Thymus (tissue), 11 donors: Measurements from ENCODE around the gene ARHGEF39. TPM values are rescaled to one million over a fixed set of nuclear protein-coding genes. Genes with fewer than 3 reads are reported as not detected.
"Not testable (repeated sequence)": the region's sequence is repeated elsewhere in the genome, so short reads cannot be mapped to it uniquely, and the experiment has no call there.

Experiments
- DNase-seq, 9 donors: peaks; one replicate each; pipeline ENCODE4 v3.0.0-alpha.2; 2013; ENCODE audit warnings: low spot score in 9 of 9, low read depth in 6 of 9, missing footprints in 1 of 9
- H3K27ac ChIP-seq, 2 donors: one replicate each; pipeline ENCODE4 v1.5.1; 2013; ENCODE audit warnings: control low read depth in 1 of 2, low read depth in 1 of 2, low read length in 1 of 2, mild to moderate bottlenecking in 1 of 2, moderate library complexity in 1 of 2
- H3K27me3 ChIP-seq, 2 donors: one replicate each; pipeline ENCODE4 v1.5.1; 2013; ENCODE audit warnings: low read length in 1 of 2; ENCODE audit not compliant: control insufficient read depth in 2 of 2, insufficient read depth in 1 of 2
- H3K36me3 ChIP-seq, 2 donors: one replicate each; pipeline ENCODE4 v1.5.1; 2013; ENCODE audit warnings: low read length in 1 of 2, mild to moderate bottlenecking in 1 of 2, moderate library complexity in 1 of 2; ENCODE audit not compliant: control insufficient read depth in 2 of 2, insufficient read depth in 2 of 2
- H3K4me1 ChIP-seq, 2 donors: one replicate each; pipeline ENCODE4 v1.5.1; 2013; ENCODE audit warnings: low read length in 2 of 2; ENCODE audit not compliant: control insufficient read depth in 2 of 2, insufficient read depth in 2 of 2
- H3K4me3 ChIP-seq, 2 donors: one replicate each; pipeline ENCODE4 v1.5.1; 2013; ENCODE audit warnings: low read length in 2 of 2, control low read depth in 1 of 2, mild to moderate bottlenecking in 1 of 2
- H3K9me3 ChIP-seq, 2 donors: one replicate each; pipeline ENCODE4 v1.5.1; 2013; ENCODE audit warnings: low read length in 1 of 2, mild to moderate bottlenecking in 1 of 2; ENCODE audit not compliant: control insufficient read depth in 2 of 2, insufficient read depth in 1 of 2
- WGBS: extraction: QIAGEN DNeasy Blood & Tissue Kit; methylation state at CpG from one replicate; pipeline ENCODE4 v1.1.7; 2013; 5-methylcytosine and 5-hydroxymethylcytosine counted together
- polyA plus RNA-seq: library from polyadenylated mRNA; stranded (reverse); fragments of 200-250 nt; gene quantifications from one replicate; pipeline ENCODE4 v1.2.3, GENCODE V29; 2013
- total RNA-seq: library from RNA; stranded (reverse); fragments of 120-200 nt; gene quantifications from one replicate; pipeline ENCODE4 v1.2.4, GENCODE V29; 2013
- donor health status: healthy.

Gene ARHGEF39
- total and polyA plus RNA-seq, 2 donors: 1.5 to 3.9 TPM

GRCh38 chr9:35650341-35651158 is 14.4 kb downstream of the ARHGEF39 start, which contains the start of gene SIT1:
SIT1 (minus strand) TSS chr9:35650931; CDS start chr9:35650853, 78 bp downstream.
- WGBS: 45% methylated on average over 22 of the region's 22 CpGs
- peak within 1 kb of the TSS; percentile 98 to 99 for H3K27ac ChIP-seq
- peak within 1 kb of the TSS; percentile 65 to 75 for H3K4me3 ChIP-seq
- no peaks in the 10 kb centered on the region for H3K27me3 ChIP-seq
- H3K9me3 ChIP-seq: no peaks in the 10 kb centered on the region
- H3K4me1 ChIP-seq: peaks cover 45 to 65% of the 10 kb centered on the region in 2 donors
- peaks cover 0 to 8% of the 10 kb centered on the region in 2 donors for H3K36me3 ChIP-seq
- peak in 8 of 9 donors; percentile 68 to 92 (median 79) for DNase-seq

- Histone ChIP-seq H3K36me3 (peaks cover 0 to 8% of the 10 kb centered on the region in 2 donors), H3K9me3 (no peaks in the 10 kb centered on the region), H3K4me3 (peak overlapping the region; percentile 65 to 75), H3K27me3 (no peaks in the 10 kb centered on the region), H3K27ac (peak overlapping the region; percentile 98 to 99), H3K4me1 (peaks cover 47 to 72% of the 10 kb centered on the region in 2 donors)
- DNase-seq: peak in 8 of 9 donors; percentile 54 to 88 (median 74)
- WGBS: 65% methylated on average over 26 of the region's 26 CpGs
These were observed 15.3 kb downstream of the ARHGEF39 start for GRCh38 chr9:35649431-35650340.

GRCh38 chr9:35646533-35647265 is 18.3 kb downstream of the ARHGEF39 start:
- peak; percentile 83 to 96 (median 93) for DNase-seq
- Histone ChIP-seq H3K9me3 (no peaks in the 10 kb centered on the region), H3K27ac (peak overlapping the region; percentile 95 to 99), H3K4me1 (peaks cover 41 to 62% of the 10 kb centered on the region in 2 donors), H3K4me3 (peak overlapping the region; percentile 68 to 95), H3K27me3 (no peaks in the 10 kb centered on the region), H3K36me3 (peaks cover 0 to 15% of the 10 kb centered on the region in 2 donors)
- WGBS: under 1% methylated on average over 58 of the region's 58 CpGs

- H3K4me1 ChIP-seq: peaks cover 36 to 56% of the 10 kb centered on the region in 2 donors
- H3K9me3 ChIP-seq: no peaks in the 10 kb centered on the region
- H3K4me3 ChIP-seq: peak overlapping the region; percentile 68 to 95
- WGBS: under 1% methylated on average over 11 of the region's 11 CpGs
- peaks cover 0 to 15% of the 10 kb centered on the region in 2 donors for H3K36me3 ChIP-seq
- no peaks in the 10 kb centered on the region for H3K27me3 ChIP-seq
- peak overlapping the region; percentile 95 to 99 for H3K27ac ChIP-seq
- DNase-seq: peak in 6 of 9 donors; percentile 42 to 84 (median 58)
These were observed 18.9 kb downstream of the ARHGEF39 start for GRCh38 chr9:35646153-35646532.

- DNase-seq: not testable (repeated sequence)
These were observed 19.3 kb downstream of the ARHGEF39 start for GRCh38 chr9:35645736-35646135.

GRCh38 chr9:35643046-35643445 is 21.9 kb downstream of the ARHGEF39 start:
- Histone ChIP-seq H3K27ac (no peak overlapping the region), H3K36me3 (peaks cover 0 to 8% of the 10 kb centered on the region in 2 donors), H3K27me3 (no peaks in the 10 kb centered on the region), H3K9me3 (no peaks in the 10 kb centered on the region), H3K4me3 (no peak overlapping the region), H3K4me1 (peaks cover 20 to 35% of the 10 kb centered on the region in 2 donors)
- DNase-seq: no peak
- WGBS: 97% methylated on average over 12 of the region's 12 CpGs

More at GRCh38 chr9:35645736-35646135, 19.3 kb downstream of the ARHGEF39 start:
- H3K9me3 ChIP-seq, H3K27me3 ChIP-seq: not testable (repeated sequence)
- H3K27ac ChIP-seq: peak overlapping the region; percentile 93 to 99
- H3K4me3 ChIP-seq: peak overlapping the region; percentile 68 to 95
- H3K36me3 ChIP-seq: peaks cover 0 to 15% of the 10 kb centered on the region in 2 donors
- H3K4me1 ChIP-seq: peaks cover 35 to 52% of the 10 kb centered on the region in 2 donors
- WGBS: 44% methylated on average over 10 of the region's 10 CpGs

- H3K27ac ChIP-seq, DNase-seq, H3K27me3 ChIP-seq, H3K36me3 ChIP-seq, H3K9me3 ChIP-seq, H3K4me3 ChIP-seq: not testable (repeated sequence)
- 64% methylated on average over 3 of the region's 3 CpGs for WGBS
- peaks cover 12 to 22% of the 10 kb centered on the region in 2 donors for H3K4me1 ChIP-seq
These were observed 23.5 kb downstream of the ARHGEF39 start for GRCh38 chr9:35641478-35641877.

- not testable (repeated sequence) for H3K27ac ChIP-seq, H3K9me3 ChIP-seq, H3K27me3 ChIP-seq, DNase-seq, H3K4me3 ChIP-seq, H3K36me3 ChIP-seq
- WGBS: over 99% methylated on average over 15 of the region's 15 CpGs
- peaks cover 9 to 18% of the 10 kb centered on the region in 2 donors for H3K4me1 ChIP-seq
These were observed 24.6 kb downstream of the ARHGEF39 start for GRCh38 chr9:35640431-35640830.
